Parietal lobe (tissue), 1 donor: Measurements from ENCODE around the gene COA4. TPM values are rescaled to one million over a fixed set of nuclear protein-coding genes. Genes with fewer than 3 reads are reported as not detected.

Source experiments
- total RNA-seq: library from RNA; depleted of rRNA; stranded (reverse); fragments of >200 nt; gene quantifications from one replicate; pipeline ENCODE4 v1.2.3, GENCODE V29; 2014

COA4 gene
- 38.8 TPM for total RNA-seq

GRCh38 chr11:73876424-73877310 lies at the start of gene COA4, which contains the start of gene PAAF1:
COA4 (minus strand) TSS chr11:73876846; CDS start chr11:73873378, 3,468 bp downstream.
PAAF1 (plus strand) TSS chr11:73876999; CDS start chr11:73877022, 23 bp downstream.

Other genes starting within 250 kb of the COA4 start
- 5.9 TPM for gene PLEKHB1, start 230.3 kb downstream of the COA4 start, total RNA-seq
- gene RAB6A, start 115.8 kb downstream of the COA4 start, total RNA-seq = 297 TPM
- 32.2 TPM for gene MRPL48, start 89.0 kb downstream of the COA4 start, total RNA-seq
- 19.1 TPM for gene PAAF1, start 153 bp upstream of the COA4 start, total RNA-seq
- gene DNAJB13, start 74.2 kb upstream of the COA4 start, total RNA-seq = 1.3 TPM
- gene UCP2, start 106.0 kb upstream of the COA4 start, total RNA-seq = 12.8 TPM
- gene UCP3, start 132.2 kb upstream of the COA4 start, total RNA-seq = 6.3 TPM